Endodermal cell (in vitro differentiated cells): Measurements from ENCODE around the gene KATNA1. TPM values are rescaled to one million over a fixed set of nuclear protein-coding genes. Genes with fewer than 3 reads are reported as not detected.

Experiments used
- DNase-seq: peaks from one replicate; pipeline ENCODE4 v3.0.0-alpha.2; 2017
- H3K27ac ChIP-seq: 2 replicates; pipeline ENCODE4 v1.5.1; 2013; ENCODE audit warnings: mild to moderate bottlenecking, low read depth, low read length, moderate library complexity
- H3K27me3 ChIP-seq: 2 replicates; pipeline ENCODE4 v1.6.1; 2013; ENCODE audit warnings: mild to moderate bottlenecking, low read length, moderate library complexity; ENCODE audit not compliant: insufficient read depth, control insufficient read depth, poor library complexity, severe bottlenecking
- H3K36me3 ChIP-seq: 2 replicates; pipeline ENCODE4 v1.7.0; 2013; ENCODE audit warnings: mild to moderate bottlenecking, low read length, moderate library complexity; ENCODE audit not compliant: control insufficient read depth, insufficient read depth
- H3K4me1 ChIP-seq: one replicate; pipeline ENCODE4 v1.7.0; 2013; ENCODE audit warnings: low read length; ENCODE audit not compliant: control insufficient read depth, insufficient read depth
- H3K4me3 ChIP-seq: 2 replicates; pipeline ENCODE4 v1.5.1; 2013; ENCODE audit warnings: mild to moderate bottlenecking, low read length, moderate library complexity
- H3K9ac ChIP-seq: 2 replicates; pipeline ENCODE4 v1.6.1; 2013; ENCODE audit warnings: mild to moderate bottlenecking, low read length, moderate library complexity; ENCODE audit not compliant: poor library complexity, severe bottlenecking; ENCODE audit errors: extremely low read depth
- H3K9me3 ChIP-seq: 2 replicates; pipeline ENCODE4 v1.6.1; 2013; ENCODE audit warnings: mild to moderate bottlenecking, low read length, moderate library complexity; ENCODE audit not compliant: control insufficient read depth
- H3K27ac Mint-ChIP-seq: 2 replicates; pipeline ENCODE4 v1.8.0; 2020; ENCODE audit warnings: mixed read lengths
- H3K27me3 Mint-ChIP-seq: 2 replicates; pipeline ENCODE4 v1.8.0; 2021; ENCODE audit warnings: mild to moderate bottlenecking, mixed read lengths; ENCODE audit not compliant: insufficient read depth
- H3K36me3 Mint-ChIP-seq: 2 replicates; pipeline ENCODE4 v1.8.0; 2020; ENCODE audit warnings: low read depth, mixed read lengths
- H3K4me1 Mint-ChIP-seq: 2 replicates; pipeline ENCODE4 v1.8.0; 2020; ENCODE audit warnings: mixed read lengths
- H3K4me3 Mint-ChIP-seq: 2 replicates; pipeline ENCODE4 v1.8.0; 2020; ENCODE audit warnings: mild to moderate bottlenecking, moderate library complexity, mixed read lengths
- H3K9me3 Mint-ChIP-seq: 2 replicates; pipeline ENCODE4 v1.8.0; 2020; ENCODE audit warnings: mild to moderate bottlenecking, mixed read lengths
- CTCF ChIP-seq: fragments of 200-600 bp; sonication (generic); conservative IDR thresholded peaks from 2 replicates; pipeline ENCODE4 v1.5.0; 2021; ENCODE audit warnings: antibody characterized with exemption, mild to moderate bottlenecking
- WGBS, 2 experiments: methylation state at CpG; one replicate each; pipeline versions ENCODE4 v1.1.5 to v1.1.7; 2013; ENCODE audit warnings: missing lambda C conversion rate in 2 of 2, mixed read lengths in 1 of 2; ENCODE audit not compliant: insufficient coverage in 1 of 2, insufficient read length in 1 of 2; 5-methylcytosine and 5-hydroxymethylcytosine counted together
- total RNA-seq, 2 donors: library from RNA; stranded (reverse); fragmentation: NEBNext Ultra II Directional in 1 of 2; extraction: Animal tissue kit (Norgen Biotek cat#: 25700) in 1 of 2; gene quantifications; 2 replicates in 1 of 2; 3 replicates in 1 of 2; pipeline ENCODE4 v1.2.1, GENCODE V29; 2021

KATNA1 gene
- total RNA-seq, 2 donors from 2014 or later = 17.1 to 28.2 TPM

DNA sequence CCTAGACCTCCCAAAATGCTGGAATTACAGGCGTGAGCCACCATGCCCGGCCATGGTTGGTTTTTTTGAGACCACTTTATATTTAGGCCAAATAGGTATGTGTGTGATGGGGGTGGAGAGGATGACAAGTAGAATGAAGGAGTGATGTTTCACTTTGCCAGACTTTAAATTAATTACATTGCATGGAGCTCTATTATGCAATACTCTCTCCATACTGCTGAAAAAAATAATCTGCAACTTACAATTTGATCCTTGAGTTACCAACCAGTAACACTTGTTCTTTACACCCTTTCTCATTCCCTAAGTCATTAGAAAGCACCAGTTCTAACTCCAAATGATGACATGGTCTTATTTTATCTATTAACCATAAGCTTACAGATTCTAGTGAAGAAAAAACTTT lies 55.5 kb downstream of the KATNA1 start:
- Histone ChIP-seq H3K4me1 (no peaks in the 10 kb centered on the region), H3K36me3 (peaks cover 75% of the 10 kb centered on the region), H3K27me3 (no peaks in the 10 kb centered on the region), H3K27ac (no peak overlapping the region), H3K9ac (no peak overlapping the region), H3K9me3 (no peaks in the 10 kb centered on the region), H3K4me3 (no peak overlapping the region)
- Mint-ChIP-seq H3K4me1 (no peaks in the 10 kb centered on the region), H3K9me3 (no peaks in the 10 kb centered on the region), H3K36me3 (peaks cover 64% of the 10 kb centered on the region), H3K27me3 (no peaks in the 10 kb centered on the region), H3K27ac (no peak overlapping the region), H3K4me3 (no peak overlapping the region)
- TF ChIP-seq CTCF = no peak
- WGBS, 2 experiments = 92 to 100% methylated on average over 2 of the region's 2 CpGs
- no peak for DNase-seq

- 93 to 100% methylated on average over 2 of the region's 2 CpGs for WGBS, 2 experiments
- no peak for DNase-seq
- Mint-ChIP-seq H3K36me3 (peaks cover 68% of the 10 kb centered on the region), H3K27me3 (no peaks in the 10 kb centered on the region), H3K27ac (no peak overlapping the region), H3K4me1 (no peaks in the 10 kb centered on the region), H3K4me3 (no peak overlapping the region), H3K9me3 (no peaks in the 10 kb centered on the region)
- Histone ChIP-seq H3K36me3 (peaks cover 70% of the 10 kb centered on the region), H3K9ac (no peak overlapping the region), H3K27me3 (no peaks in the 10 kb centered on the region), H3K9me3 (no peaks in the 10 kb centered on the region), H3K4me3 (no peak overlapping the region), H3K4me1 (no peaks in the 10 kb centered on the region), H3K27ac (no peak overlapping the region)
- no peak for TF ChIP-seq CTCF
Observed at GRCh38 chr6:149586149-149586548, 62.4 kb downstream of the KATNA1 start.

- Histone ChIP-seq H3K4me1 (no peaks in the 10 kb centered on the region), H3K9ac (no peak overlapping the region), H3K4me3 (no peak overlapping the region), H3K27ac (no peak overlapping the region), H3K36me3 (peaks cover 67% of the 10 kb centered on the region), H3K27me3 (no peaks in the 10 kb centered on the region), H3K9me3 (no peaks in the 10 kb centered on the region)
- Mint-ChIP-seq H3K4me3 (no peak overlapping the region), H3K36me3 (peaks cover 59% of the 10 kb centered on the region), H3K4me1 (no peaks in the 10 kb centered on the region), H3K27ac (no peak overlapping the region), H3K27me3 (no peaks in the 10 kb centered on the region), H3K9me3 (no peaks in the 10 kb centered on the region)
- 88 to 90% methylated on average over 4 to 5 of the region's 5 CpGs for WGBS, 2 experiments
- no peak for TF ChIP-seq CTCF
- no peak for DNase-seq
Observed at GRCh38 chr6:149581349-149581748, 67.2 kb downstream of the KATNA1 start.
